Activated effector memory CD4-positive, alpha-beta T cell treated with Interleukin-2 at 50 U/mL for 16 hours (primary cell): ENCODE results near the gene TNFRSF19.

ENCODE experiments used
- DNase-seq: peaks from one replicate; pipeline ENCODE4 v3.0.0-alpha.2; 2020

The TNFRSF19 gene

DNA sequence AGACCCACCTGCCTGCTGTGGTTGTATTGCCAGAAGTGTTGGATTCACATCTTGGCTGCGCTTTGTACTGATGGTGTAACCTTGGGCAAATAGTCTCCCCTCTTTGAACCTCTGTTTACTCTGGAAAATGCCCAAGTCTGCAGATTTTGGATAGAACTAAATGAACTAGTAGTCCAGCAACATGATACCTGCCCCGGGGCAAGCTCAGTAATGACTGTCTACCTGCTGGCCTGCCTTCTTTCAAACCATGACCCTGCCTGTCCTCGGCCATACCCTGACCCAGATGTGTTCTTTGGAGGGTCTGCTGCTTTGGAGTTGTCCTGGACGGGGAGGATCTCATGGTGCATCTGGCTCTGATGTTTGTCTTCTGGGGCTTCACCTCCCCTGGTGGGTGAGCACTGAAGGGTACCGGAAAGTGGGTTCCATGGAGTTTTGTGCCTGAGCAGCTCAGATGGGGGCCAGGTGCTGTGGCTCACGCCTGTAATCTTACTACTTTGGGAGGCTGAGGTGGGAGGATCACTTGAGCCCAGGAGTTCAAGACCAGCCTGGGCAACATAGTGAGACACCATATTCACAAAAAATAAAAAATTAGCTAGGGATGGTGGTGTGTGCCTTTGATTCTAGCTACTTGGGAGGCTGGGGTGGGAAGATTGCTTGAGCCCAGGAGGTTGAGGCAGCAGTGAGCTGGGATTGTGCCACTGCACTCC, 59.5 kb downstream of the TNFRSF19 start:
- DNase-seq, result no peak

DNA sequence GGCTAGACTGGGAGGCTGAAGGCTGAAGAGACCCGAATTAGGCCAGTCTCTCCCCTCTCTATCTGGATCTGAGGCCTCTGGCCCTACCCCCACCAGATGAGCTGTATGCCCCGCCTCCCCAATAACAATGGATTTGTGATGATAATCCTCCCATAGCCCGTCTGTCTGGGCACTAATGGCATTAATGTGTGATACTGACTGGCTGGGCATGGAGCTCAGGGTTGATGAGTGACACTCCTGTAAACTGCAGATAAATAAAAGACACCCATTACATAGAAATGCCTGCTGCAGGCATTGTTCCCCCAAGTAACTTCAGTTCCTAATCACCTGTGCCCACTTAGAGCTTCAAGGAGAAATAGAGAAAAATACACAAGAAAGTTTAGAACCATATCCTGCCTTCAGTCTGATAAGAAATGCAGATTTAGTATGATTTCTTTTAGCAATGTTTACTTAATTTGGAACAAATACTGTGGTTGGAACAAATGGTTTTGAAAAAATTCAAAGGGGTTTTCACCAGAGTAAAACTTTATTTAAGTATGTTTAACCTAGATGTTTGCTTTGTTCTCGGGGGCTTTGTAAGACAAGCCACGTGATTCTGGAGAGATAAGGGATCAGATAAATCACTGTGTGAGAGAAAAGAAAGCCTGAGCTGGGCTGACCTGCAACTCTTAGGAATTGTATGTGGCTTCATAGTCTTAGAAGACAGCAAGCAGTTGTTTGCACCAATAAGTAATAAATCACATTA, 60.3 kb downstream of the TNFRSF19 start:
- no peak for DNase-seq

GRCh38 chr13:23631311-23632047, 61.3 kb downstream of the TNFRSF19 start:
- no peak for DNase-seq

DNA sequence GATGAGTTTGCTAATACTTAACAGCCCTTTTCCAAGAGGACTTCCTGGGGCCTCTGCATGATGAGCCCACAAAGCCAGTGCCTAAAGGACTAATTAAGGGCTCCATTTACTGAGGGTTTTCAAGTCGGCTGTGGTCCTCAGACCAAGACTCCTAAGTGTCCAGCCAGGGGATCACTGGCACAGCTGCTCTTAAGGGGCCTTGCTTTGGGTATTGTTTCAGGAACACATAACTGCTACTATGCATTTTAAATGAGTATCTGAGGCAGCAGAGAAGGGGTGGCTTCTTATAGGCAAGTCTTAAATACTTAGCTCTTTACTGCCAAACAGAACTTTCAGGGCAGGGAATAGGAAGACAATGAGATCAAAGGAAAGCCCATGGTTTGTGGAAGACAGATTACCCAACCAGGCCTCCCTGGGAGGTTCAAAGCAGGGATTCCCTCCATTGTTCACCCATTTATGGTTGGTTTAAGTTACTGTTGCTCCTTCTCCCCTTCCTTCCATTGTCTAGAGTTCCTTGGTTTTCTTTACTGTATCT, 61.9 kb downstream of the TNFRSF19 start:
- DNase-seq, result no peak

- no peak for DNase-seq
These were observed 62.5 kb downstream of the TNFRSF19 start for GRCh38 chr13:23632741-23633140.

GRCh38 chr13:23634897-23635296, 64.7 kb downstream of the TNFRSF19 start:
- no peak for DNase-seq

GRCh38 chr13:23636360-23636759, 66.1 kb downstream of the TNFRSF19 start:
- DNase-seq, result no peak

- no peak for DNase-seq
These were observed 67.6 kb downstream of the TNFRSF19 start for GRCh38 chr13:23637829-23638228.

GRCh38 chr13:23639674-23640073, 69.5 kb downstream of the TNFRSF19 start:
- DNase-seq, result no peak

GRCh38 chr13:23642110-23642509, 71.9 kb downstream of the TNFRSF19 start:
- no peak for DNase-seq

DNA sequence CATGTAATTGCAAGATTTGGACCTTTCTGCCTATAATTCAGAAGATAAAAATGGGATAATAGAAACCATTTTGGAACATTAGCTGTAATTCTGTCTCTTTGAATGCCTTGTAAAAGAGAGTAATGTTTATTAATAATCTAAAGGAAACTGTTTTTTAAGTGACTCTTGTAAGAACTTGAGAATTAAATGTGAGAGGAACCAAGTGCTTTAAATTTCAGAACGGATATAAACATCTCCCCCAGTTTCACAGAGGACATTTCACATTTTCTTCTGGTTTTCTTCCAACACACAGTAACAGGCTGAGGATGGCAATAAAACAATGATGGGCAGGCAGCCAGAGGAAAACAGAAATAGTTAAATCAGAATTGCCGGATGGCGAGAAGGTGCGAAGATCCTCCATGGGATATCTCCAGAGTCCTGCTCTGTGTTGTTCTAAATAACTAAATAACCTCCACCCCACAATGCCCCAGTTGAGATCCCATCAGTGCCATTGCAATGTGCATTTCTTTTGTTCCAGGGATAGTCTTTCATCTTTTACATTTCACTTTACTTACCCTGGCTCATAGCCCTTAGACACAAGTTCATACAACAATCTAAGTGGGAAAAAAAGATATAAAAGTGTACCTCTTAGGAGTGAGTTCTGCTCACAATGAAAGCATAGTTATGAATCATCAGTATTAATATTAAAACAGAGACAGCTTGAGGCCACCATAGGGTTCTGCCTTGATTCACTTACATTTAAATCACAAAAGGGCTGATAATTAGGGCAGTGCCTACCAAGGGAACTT, 73.3 kb downstream of the TNFRSF19 start:
- DNase-seq, result no peak

DNA sequence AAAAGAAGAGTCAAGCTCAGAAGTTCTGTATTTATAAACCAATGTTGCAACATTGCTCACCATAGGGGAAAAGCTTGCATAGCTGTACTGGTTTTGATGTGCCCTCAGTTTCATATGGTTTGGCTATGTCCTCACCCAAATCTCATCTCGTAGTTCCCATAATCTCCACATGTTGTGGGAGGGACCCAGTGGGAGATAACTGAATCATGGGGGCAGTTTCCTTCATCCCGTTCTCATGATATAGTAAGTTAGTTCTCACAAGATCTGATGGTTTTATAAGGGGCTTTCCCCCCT, 73.9 kb downstream of the TNFRSF19 start:
- DNase-seq, result no peak

GRCh38 chr13:23644527-23645138, 74.4 kb downstream of the TNFRSF19 start:
- no peak for DNase-seq

DNA sequence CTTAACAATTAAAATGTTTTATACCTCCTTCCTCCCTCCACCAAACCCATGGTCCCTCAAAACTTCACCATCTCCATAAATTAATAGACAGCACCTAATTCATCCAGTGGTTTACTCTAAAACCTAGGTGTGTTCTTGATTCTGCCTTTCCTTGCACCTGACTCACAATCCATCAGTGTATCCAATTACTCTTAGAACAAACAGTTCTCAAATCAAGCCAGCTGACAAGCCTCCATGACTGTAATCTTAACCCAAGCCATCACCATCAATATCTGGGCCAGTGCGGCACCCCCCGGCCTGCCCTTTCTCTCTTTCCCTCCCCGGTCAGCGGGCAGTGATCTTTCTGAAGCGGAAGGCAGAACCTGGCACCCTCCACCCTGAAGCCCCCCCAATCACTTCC, 75.6 kb downstream of the TNFRSF19 start:
- no peak for DNase-seq

DNA sequence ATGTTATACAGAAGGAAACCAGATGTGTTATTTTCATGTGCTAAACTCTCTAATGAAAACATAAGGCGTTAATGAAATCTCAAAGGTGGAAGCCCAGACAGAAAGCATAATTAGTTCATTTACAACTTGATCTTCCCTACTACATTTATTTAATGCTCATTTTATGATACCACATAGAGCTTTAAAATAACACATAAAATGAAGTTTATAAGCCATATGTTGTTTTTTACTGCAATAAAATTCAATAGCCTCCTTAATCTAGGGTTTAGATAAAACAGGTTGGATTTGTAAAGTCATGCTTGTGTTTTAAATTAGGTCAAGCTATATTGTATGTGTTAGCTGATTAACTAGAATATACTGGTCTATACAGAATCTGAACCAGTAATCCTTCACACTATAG, 81.2 kb downstream of the TNFRSF19 start:
- no peak for DNase-seq

- DNase-seq, result no peak
These were observed 81.7 kb downstream of the TNFRSF19 start for GRCh38 chr13:23651887-23652286.

GRCh38 chr13:23652909-23653726, 82.9 kb downstream of the TNFRSF19 start:
- DNase-seq, result no peak

DNA sequence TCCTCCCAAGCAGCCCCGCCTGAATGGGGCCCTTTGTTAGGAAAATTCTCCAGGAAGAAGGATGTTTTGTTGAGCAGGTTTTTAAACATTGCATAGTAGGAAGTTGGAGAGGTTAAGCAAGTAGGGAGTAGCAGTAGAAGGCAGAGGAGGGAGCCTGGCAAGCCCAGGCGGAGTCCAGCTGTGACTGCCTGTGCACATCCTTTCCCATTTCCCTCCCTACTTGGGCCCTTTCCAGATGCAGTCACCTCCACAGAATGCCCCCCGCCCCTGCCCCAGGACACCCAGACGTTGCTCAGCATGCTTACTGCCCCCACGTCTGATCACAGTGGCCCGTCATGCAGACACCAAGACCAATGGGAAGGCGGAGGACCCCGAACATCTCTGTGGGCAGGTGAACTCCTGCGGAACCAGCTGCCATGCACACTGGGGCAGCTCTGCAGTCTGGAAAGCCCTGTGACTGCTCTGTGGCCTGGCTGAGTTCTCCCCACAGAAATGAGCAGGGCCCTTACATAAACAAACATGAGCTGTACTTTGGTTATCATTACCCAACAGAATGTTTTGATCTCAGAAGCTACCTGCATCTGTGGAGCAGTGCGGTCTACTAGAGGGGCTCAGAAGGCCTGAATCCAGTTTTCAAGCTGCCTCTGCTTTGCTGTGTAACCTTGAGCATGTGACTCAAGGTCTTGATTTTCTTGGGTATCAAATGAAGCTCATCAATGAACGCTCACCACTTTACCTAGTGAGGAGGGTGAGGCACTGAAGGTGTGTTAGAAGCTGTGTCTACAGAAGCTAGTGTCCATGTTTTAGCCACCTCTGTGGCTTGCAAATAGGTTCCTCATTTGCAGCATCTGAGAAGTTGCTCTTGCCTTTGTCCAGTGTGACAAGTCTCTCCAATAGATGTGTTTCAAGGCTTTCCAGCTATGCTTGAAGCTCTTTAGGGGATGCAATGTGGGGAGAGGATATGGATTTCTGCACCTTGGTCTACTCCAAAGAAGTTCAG, 84.2 kb downstream of the TNFRSF19 start:
- DNase-seq, result no peak

DNA sequence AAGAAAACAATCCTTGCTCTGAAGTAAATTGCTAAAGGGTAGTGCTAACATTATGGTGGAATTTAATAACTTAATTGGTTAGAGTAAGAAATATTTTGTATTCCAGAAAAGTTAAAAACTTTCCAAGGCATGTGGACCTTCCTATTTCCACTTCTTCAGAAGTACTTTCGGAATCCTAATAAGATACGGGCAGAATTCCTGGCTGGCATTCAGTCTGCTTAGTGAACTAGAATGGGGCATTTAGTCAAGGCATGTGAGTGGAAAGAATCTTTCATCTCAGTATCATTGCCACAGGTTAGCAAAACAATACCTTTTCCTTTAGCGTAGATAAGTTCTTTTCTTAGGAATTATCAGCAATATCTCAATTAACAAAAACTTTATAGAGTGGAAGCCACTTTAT, 85.1 kb downstream of the TNFRSF19 start:
- DNase-seq, result no peak

GRCh38 chr13:23656637-23657371, 86.6 kb downstream of the TNFRSF19 start:
- DNase-seq, result no peak
